H4 (cell line): ENCODE results near the gene LIMS2. TPM values are rescaled to one million over a fixed set of nuclear protein-coding genes. Genes with fewer than 3 reads are reported as not detected.

Source experiments
- DNase-seq: peaks from one replicate; pipeline ENCODE4 v3.0.0-alpha.2; 2015; ENCODE audit warnings: low spot score
- total RNA-seq: library from RNA; depleted of rRNA; stranded (reverse); fragments of >200 nt; shearing (Covaris generic); gene quantifications from 2 replicates; pipeline ENCODE4 v1.2.3, GENCODE V29; 2014; rRNA removed

Gene LIMS2
- total RNA-seq = 0.41 TPM in 1 of 2 replicates, not detected in the other

GRCh38 chr2:127675331-127676261 is at the start of gene LIMS2:
TSS of gene LIMS2 (minus strand) at chr2:127675530. CDS start at chr2:127675024, 506 bp downstream.
- no peak for DNase-seq

DNA sequence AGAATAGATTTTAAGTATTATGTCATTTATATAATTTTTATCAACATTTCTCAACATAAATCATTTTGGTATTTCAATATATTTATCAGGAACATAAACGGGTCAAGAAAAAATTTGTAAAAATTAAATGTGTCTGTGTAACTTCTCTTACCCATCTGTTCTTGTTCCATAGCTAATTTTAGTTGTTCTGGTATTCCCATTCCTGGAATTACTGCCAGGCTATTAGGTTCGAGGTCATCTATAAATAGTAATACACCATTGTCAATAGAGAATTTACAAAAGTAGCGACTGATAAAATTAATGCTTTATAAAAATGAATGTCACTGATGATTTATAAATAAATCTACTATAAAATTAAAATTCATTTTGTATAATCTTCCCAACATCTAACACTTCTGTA is 47.5 kb upstream of the LIMS2 start:
- no peak for DNase-seq

- no peak for DNase-seq
These were observed 46.6 kb upstream of the LIMS2 start for GRCh38 chr2:127721978-127722355.

DNA sequence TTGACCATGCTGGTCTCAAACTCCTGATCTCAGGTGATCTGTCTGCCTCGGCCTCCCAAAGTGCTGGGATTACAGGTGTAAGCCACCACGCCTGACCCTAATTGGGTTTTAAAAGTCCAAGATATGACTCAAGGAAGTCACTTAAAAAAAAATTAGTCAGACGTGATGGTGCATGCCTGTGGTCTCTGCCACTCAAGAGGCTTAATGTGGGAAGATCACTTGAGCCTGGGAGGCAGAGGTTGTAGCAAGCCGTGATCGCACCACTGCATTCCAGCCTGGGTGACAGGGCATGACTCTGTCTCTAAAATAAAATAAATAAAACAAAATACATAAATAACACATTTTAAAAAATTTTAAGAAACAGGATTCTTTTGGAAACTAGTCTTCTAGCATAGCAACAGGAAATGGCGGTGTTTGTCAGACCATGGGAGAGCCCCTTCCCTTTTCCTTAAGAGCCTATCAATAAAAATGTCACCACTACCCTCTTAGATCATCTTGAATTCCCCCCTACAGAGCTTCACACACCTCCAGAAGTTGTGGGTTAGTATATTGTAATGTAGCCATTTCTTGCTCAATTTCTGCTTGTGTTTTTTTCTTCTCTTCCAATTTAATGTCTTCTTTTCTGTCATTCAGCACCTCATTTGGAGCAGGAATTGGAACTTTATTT is 46.1 kb upstream of the LIMS2 start:
- no peak for DNase-seq

- DNase-seq = no peak
These were observed 44.2 kb upstream of the LIMS2 start for GRCh38 chr2:127719301-127720218.

- no peak for DNase-seq
These were observed 42.9 kb upstream of the LIMS2 start for GRCh38 chr2:127718271-127718670.

GRCh38 chr2:127715778-127716449 is 40.6 kb upstream of the LIMS2 start:
- no peak for DNase-seq

- DNase-seq = no peak
These were observed 38.2 kb upstream of the LIMS2 start for GRCh38 chr2:127713562-127713961.

DNA sequence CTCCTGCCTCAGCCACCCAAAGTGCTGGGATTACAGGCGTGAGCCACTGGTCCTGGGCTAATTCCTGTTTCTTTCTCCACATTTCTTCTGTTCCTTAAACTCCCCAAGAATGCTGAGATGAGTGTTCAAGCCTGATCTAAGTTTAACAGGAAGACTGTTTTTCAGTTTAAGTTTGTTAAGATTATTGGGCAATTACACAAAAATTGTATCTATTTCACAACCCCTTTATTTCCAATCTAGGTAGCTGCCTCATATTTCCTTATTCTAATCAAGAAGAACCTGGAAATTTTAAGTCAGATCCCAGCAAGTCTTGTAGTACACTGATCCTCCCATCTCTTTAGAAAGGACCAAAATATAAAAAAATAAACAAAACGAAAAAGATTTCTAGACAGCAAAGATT is 37.7 kb upstream of the LIMS2 start:
- DNase-seq = no peak

DNA sequence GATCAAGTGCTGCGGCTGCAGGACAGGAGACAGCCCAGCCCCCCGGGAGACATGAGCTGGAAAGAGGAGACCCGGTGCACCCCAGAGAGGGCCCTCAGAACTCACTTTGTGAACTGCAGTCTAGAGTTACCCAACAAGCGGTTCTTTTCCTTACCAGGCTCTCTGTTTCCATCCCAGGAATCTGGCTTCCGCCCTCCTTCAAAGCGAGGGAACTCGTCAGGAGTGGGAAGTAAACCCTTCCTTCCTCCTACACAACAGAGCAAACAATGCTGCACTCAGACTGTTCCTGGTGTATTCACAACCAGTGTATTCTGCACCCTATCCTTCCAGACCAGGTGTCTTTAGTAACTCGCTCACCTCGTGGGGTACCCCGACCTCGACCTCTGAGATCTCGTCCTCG is 34.0 kb upstream of the LIMS2 start:
- no peak for DNase-seq

DNA sequence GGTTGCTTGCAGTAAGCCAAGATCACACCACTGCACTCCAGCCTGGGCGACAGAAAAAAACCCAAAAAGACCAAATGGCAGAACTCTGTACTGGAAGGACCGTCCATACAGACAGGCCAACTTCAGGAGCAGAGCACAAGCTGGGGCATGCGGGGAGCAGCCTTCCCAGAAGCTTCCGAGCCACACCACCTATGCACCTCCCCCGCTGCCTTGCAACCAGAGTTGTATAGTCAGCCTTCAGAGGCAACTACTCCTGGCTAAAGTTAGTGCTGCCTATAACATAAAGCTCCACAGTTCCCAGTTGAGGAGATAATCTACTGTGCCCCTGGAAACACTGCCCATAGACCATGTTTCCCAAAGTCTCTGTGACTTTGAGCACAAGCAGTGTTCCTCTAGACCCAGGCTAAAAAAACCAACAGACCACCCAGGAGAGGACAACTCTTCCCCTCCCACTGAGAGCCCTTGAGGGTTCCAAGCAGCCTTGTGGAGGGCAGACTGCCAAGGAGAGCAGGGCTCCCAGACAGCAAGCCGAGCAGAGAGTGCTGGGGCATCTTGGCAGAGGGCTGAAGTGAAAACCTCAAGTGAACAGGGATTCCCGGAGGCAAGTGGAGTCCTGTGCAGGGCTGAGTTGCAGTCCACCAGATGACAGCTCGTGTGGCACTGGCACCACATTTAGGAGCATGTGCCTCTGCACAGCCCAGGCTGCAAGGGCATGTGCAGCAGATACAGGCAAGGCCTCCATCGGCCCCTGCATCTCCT is 32.7 kb upstream of the LIMS2 start:
- no peak for DNase-seq

- no peak for DNase-seq
These were observed 31.1 kb upstream of the LIMS2 start for GRCh38 chr2:127706215-127706990.

DNA sequence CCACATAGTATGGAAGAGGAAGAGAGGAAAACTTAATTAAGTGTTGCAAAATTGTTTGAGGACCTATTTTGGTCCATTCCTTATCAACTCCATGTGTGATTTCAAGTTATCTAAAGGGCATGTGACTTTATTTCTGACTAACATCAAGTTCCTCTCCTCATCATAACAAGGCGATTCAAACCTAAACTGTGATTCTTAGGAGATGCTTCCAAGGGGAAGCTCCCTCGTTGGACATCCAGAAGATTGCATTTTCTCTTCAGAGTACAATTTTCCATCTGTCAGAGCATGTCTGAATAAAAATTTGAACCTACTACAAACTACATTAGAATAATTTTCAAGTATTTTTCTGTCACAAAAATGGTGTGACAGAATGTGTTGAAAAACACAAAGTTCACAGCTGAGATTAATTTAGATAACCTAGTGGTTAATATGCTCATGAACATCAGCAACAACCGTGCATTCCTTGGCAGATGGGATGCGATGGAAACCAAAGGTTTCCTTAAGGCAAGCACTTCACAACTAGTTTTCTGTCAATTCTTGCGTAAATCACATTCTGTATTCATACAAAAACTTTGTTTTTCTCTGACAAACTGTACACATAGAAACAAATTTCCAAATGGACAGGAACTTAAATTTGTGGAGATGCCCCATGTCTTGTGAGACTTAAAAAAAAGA is 30.2 kb upstream of the LIMS2 start:
- no peak for DNase-seq

GRCh38 chr2:127704641-127705390 is 29.5 kb upstream of the LIMS2 start:
- DNase-seq = no peak

- DNase-seq = no peak
These were observed 28.0 kb upstream of the LIMS2 start for GRCh38 chr2:127703282-127703681.

GRCh38 chr2:127702395-127703009 is 27.2 kb upstream of the LIMS2 start:
- DNase-seq = no peak

DNA sequence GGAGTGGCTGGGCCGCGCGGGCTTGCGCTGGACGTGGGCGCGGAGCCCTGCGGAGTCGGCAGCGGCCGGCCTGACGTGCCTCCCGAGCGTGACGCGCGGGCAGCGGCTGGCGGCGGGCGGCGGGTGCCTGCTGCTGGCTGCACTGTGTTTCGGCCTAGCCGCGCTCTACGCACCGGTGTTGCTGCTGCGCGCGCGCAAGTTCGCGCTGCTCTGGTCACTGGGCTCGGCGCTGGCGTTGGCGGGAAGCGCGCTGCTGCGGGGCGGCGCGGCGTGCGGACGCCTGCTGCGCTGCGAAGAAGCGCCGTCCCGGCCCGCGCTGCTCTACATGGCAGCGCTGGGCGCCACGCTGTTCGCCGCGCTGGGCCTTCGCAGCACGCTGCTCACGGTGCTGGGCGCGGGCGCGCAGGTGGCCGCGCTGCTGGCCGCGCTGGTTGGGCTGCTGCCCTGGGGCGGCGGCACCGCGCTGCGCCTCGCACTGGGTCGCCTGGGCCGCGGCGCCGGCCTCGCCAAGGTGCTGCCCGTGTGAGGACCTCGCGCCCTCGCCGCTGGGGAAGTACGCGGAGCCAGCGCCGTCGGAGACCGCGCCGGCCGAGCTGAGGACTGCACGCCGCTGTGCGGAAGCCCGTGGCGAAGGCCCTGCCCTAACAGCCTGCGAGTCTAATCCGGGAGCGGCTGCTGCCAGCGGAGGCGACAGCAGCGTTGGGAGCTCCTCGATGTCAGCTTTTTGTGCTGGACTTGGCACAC is 26.5 kb upstream of the LIMS2 start:
- DNase-seq = peak; percentile 17
